A673 (cell line): ENCODE results near the gene PES1. TPM values are rescaled to one million over a fixed set of nuclear protein-coding genes. Genes with fewer than 3 reads are reported as not detected.
A peak's percentile ranks its signal among the peaks of the same experiment; 100 is the strongest.
"Not testable (repeated sequence)": the region's sequence is repeated elsewhere in the genome, so short reads cannot be mapped to it uniquely, and the experiment has no call there.

Experiments used
- BruUV-seq: library from RNA; stranded (reverse); fragments of 400-500 nt; replicated peaks from 2 replicates; lab custom pipeline; 2021; lab: Mats Ljungman, UMichigan
- CTCF ChIA-PET: fragments of 300-600 bp; sonication (Branson Sonifier 250); formaldehyde crosslinking; loops from one replicate; lab custom pipeline; 2022; ENCODE audit warnings: antibody characterized with exemption; lab: Charles Lee
- POLR2A ChIA-PET: fragments of 300-600 bp; sonication (Branson Sonifier 250); formaldehyde crosslinking; loops from one replicate; lab custom pipeline; 2022; ENCODE audit warnings: antibody characterized with exemption; ENCODE audit not compliant: low non-redundant PET; lab: Charles Lee
- DNase-seq: peaks from one replicate; pipeline ENCODE4 v3.0.0-alpha.2; 2015; ENCODE audit warnings: low spot score
- H3K27ac ChIP-seq: fragments of 200-600 bp; sonication (generic); 2 replicates; pipeline ENCODE4 v1.5.1; 2016; ENCODE audit warnings: mixed run types, low read depth, mild to moderate bottlenecking, mixed read lengths, antibody characterized with exemption, low read length; ENCODE audit not compliant: poor library complexity, severe bottlenecking
- H3K27me3 ChIP-seq: fragments of 200-600 bp; sonication (generic); replicated peaks from 2 replicates; pipeline ENCODE4 v1.6.1; 2017; ENCODE audit warnings: mixed run types, low read depth, mild to moderate bottlenecking, mixed read lengths, antibody characterized with exemption, low read length; ENCODE audit not compliant: insufficient read depth, poor library complexity
- H3K36me3 ChIP-seq: fragments of 200-600 bp; sonication (generic); 2 replicates; pipeline ENCODE4 v1.6.1; 2016; ENCODE audit warnings: mixed run types, mild to moderate bottlenecking, mixed read lengths, antibody characterized with exemption, low read length; ENCODE audit not compliant: insufficient read depth, poor library complexity, severe bottlenecking
- H3K4me1 ChIP-seq: fragments of 200-600 bp; sonication (generic); 2 replicates; pipeline ENCODE4 v1.6.1; 2017; ENCODE audit warnings: mixed run types, mild to moderate bottlenecking, mixed read lengths, antibody characterized with exemption, low read length; ENCODE audit not compliant: insufficient read depth, poor library complexity, severe bottlenecking
- H3K4me3 ChIP-seq: fragments of 200-600 bp; sonication (generic); 2 replicates; pipeline ENCODE4 v1.5.1; 2016; ENCODE audit warnings: low read depth, mixed run types, mild to moderate bottlenecking, mixed read lengths, low read length; ENCODE audit not compliant: poor library complexity, severe bottlenecking
- H3K9me3 ChIP-seq: fragments of 200-600 bp; sonication (generic); 2 replicates; pipeline ENCODE4 v1.6.1; 2016; ENCODE audit warnings: mixed run types, low read depth, mild to moderate bottlenecking, mixed read lengths, antibody characterized with exemption, low read length; ENCODE audit not compliant: poor library complexity, severe bottlenecking
- CTCF ChIP-seq: fragments of 300-800, 200-600 bp; sonication (generic); conservative IDR thresholded peaks from 2 replicates; pipeline ENCODE4 v1.5.1; 2017; ENCODE audit warnings: low read depth, mild to moderate bottlenecking, antibody characterized with exemption, low read length, moderate library complexity, mixed read lengths
- EZH2 ChIP-seq: fragments of 200-600 bp; sonication (generic); IDR thresholded peaks from 2 replicates; pipeline ENCODE4 v1.6.1; 2017; ENCODE audit warnings: borderline replicate concordance, low read depth, mild to moderate bottlenecking, mixed read lengths, antibody characterized with exemption, low read length; ENCODE audit not compliant: poor library complexity, severe bottlenecking
- intact Hi-C: fragments of 100-400 bp; cut with micrococcal nuclease; formaldehyde crosslinking; loops from one replicate; pipeline ENCODE4 v1.10.0; 2022; ENCODE audit not compliant: unreplicated experiment
- total RNA-seq: library from RNA; stranded (reverse); gene quantifications from 2 replicates; pipeline ENCODE4 v1.2.3, GENCODE V29; 2021

Gene PES1
- total RNA-seq, 1 experiment from 2014 or later = 175 TPM

GRCh38 chr22:30596886-30597285, 5.2 kb upstream of the PES1 start:
- DNase-seq = no peak
- Histone ChIP-seq H3K27ac (no peak overlapping the region), H3K27me3 (no peaks in the 10 kb centered on the region), H3K9me3 (no peaks in the 10 kb centered on the region), H3K4me1 (no peaks in the 10 kb centered on the region), H3K36me3 (no peaks in the 10 kb centered on the region), H3K4me3 (no peak overlapping the region)
- TF ChIP-seq CTCF (no peak), EZH2 (no peak)
- POLR2A ChIA-PET = no interaction called here
- CTCF ChIA-PET = no interaction called here
- intact Hi-C loops = no loop called here
- BruUV-seq = no TSS peak

- Histone ChIP-seq H3K4me3 (no peak overlapping the region), H3K4me1 (no peaks in the 10 kb centered on the region), H3K27ac (no peak overlapping the region), H3K27me3 (no peaks in the 10 kb centered on the region), H3K9me3 (no peaks in the 10 kb centered on the region), H3K36me3 (no peaks in the 10 kb centered on the region)
- POLR2A ChIA-PET = no interaction called here
- TF ChIP-seq EZH2 (no peak), CTCF (no peak)
- BruUV-seq = no TSS peak
- DNase-seq = no peak
- intact Hi-C loops = no loop called here
- CTCF ChIA-PET = no interaction called here
Measured at GRCh38 chr22:30596199-30596598, 4.5 kb upstream of the PES1 start.

GRCh38 chr22:30592360-30592713, 627 bp upstream of the PES1 start:
- H3K36me3 ChIP-seq = peaks cover 17% of the 10 kb centered on the region
- intact Hi-C loops, H3K27me3 ChIP-seq, H3K4me1 ChIP-seq, BruUV-seq, H3K4me3 ChIP-seq, CTCF ChIA-PET, H3K9me3 ChIP-seq, DNase-seq: not testable (repeated sequence)
- POLR2A ChIA-PET = interaction anchor here (0.6 kb wide), 1 partner anchor 11 kb away, joined by 4 read pairs; no protein-coding TSS in a partner anchor
- peak overlapping the region; percentile 98 for H3K27ac ChIP-seq

- no peaks in the 10 kb centered on the region for H3K27me3 ChIP-seq
- H3K36me3 ChIP-seq = peaks cover 29% of the 10 kb centered on the region
- TF ChIP-seq CTCF (no peak), EZH2 (no peak)
- peak overlapping the region; percentile 88 for H3K4me3 ChIP-seq
- peak overlapping the region; percentile 98 for H3K27ac ChIP-seq
- H3K9me3 ChIP-seq = no peaks in the 10 kb centered on the region
- ChIA-PET CTCF (no interaction called here), POLR2A (no interaction called here)
- BruUV-seq = TSS peak; percentile 61
- intact Hi-C loops = no loop called here
- peaks cover 7% of the 10 kb centered on the region for H3K4me1 ChIP-seq
- DNase-seq = no peak
Measured at GRCh38 chr22:30591191-30591587, 521 bp downstream of the PES1 start.
